Neuronal stem cell (in vitro differentiated cells): ENCODE results near the gene RFX8.
A peak's percentile ranks its signal among the peaks of the same experiment; 100 is the strongest.

Experiments
- DNase-seq: peaks from one replicate; pipeline ENCODE4 v3.0.0-alpha.2; 2013; ENCODE audit warnings: low spot score
- H2AFZ ChIP-seq: one replicate; pipeline ENCODE4 v1.6.1; 2013; ENCODE audit warnings: mild to moderate bottlenecking, low read length, inconsistent platforms
- H2AK5ac ChIP-seq: 2 replicates; pipeline ENCODE4 v1.6.1; 2013; ENCODE audit warnings: low read depth, mild to moderate bottlenecking, inconsistent platforms, low read length, moderate library complexity, mixed read lengths
- H2BK120ac ChIP-seq: 2 replicates; pipeline ENCODE4 v1.6.1; 2013; ENCODE audit warnings: low read depth, mild to moderate bottlenecking, inconsistent platforms, low read length, moderate library complexity, mixed read lengths
- H2BK12ac ChIP-seq: one replicate; pipeline ENCODE4 v1.6.1; 2013; ENCODE audit warnings: low read length, inconsistent platforms
- H2BK15ac ChIP-seq: 2 replicates; pipeline ENCODE4 v1.6.1; 2013; ENCODE audit warnings: mild to moderate bottlenecking, low read length, inconsistent platforms, mixed read lengths
- H2BK5ac ChIP-seq: one replicate; pipeline ENCODE4 v1.6.1; 2013; ENCODE audit warnings: inconsistent platforms, mild to moderate bottlenecking, low read length, moderate library complexity
- H3K14ac ChIP-seq: one replicate; pipeline ENCODE4 v1.6.1; 2013; ENCODE audit warnings: low read length, inconsistent platforms
- H3K18ac ChIP-seq: 2 replicates; pipeline ENCODE4 v1.6.1; 2013; ENCODE audit warnings: low read length, inconsistent platforms
- H3K23ac ChIP-seq: 2 replicates; pipeline ENCODE4 v1.6.1; 2013; ENCODE audit warnings: low read depth, mild to moderate bottlenecking, mixed read lengths, low read length, inconsistent platforms; ENCODE audit not compliant: poor library complexity
- H3K27ac ChIP-seq: replicated peaks from 3 replicates; pipeline ENCODE4 v1.5.1; 2013; ENCODE audit warnings: low read length, inconsistent platforms
- H3K27me3 ChIP-seq, 3 experiments: 2 replicates each; pipeline ENCODE4 v1.6.1; 2013; ENCODE audit warnings: low read length in 3 of 3, mild to moderate bottlenecking in 2 of 3, inconsistent platforms in 1 of 3, low read depth in 1 of 3, mixed read lengths in 1 of 3, moderate library complexity in 1 of 3; ENCODE audit not compliant: control insufficient read depth in 3 of 3, insufficient read depth in 3 of 3
- H3K36me3 ChIP-seq, 2 donors: replicated peaks in 1 of 2; 2 replicates each; pipeline ENCODE4 v1.6.1; 2013; ENCODE audit warnings: low read length in 2 of 2; ENCODE audit not compliant: control insufficient read depth in 2 of 2, insufficient read depth in 2 of 2
- H3K4ac ChIP-seq: 2 replicates; pipeline ENCODE4 v1.6.1; 2013; ENCODE audit warnings: inconsistent platforms, mild to moderate bottlenecking, low read length, moderate library complexity
- H3K4me1 ChIP-seq, 2 donors: 1 replicate in 1 of 2; 2 replicates in 1 of 2; pipeline ENCODE4 v1.6.1; 2013; ENCODE audit warnings: low read length in 2 of 2, low read depth in 1 of 2; ENCODE audit not compliant: control insufficient read depth in 2 of 2, insufficient read depth in 1 of 2
- H3K4me2 ChIP-seq: one replicate; pipeline ENCODE4 v1.6.1; 2013; ENCODE audit warnings: mild to moderate bottlenecking, low read length, inconsistent platforms; ENCODE audit not compliant: insufficient read depth, poor library complexity, severe bottlenecking
- H3K4me3 ChIP-seq, 2 donors: 2 replicates each; pipeline ENCODE4 v1.5.1; 2013; ENCODE audit warnings: low read length in 2 of 2, mild to moderate bottlenecking in 2 of 2, inconsistent platforms in 1 of 2, moderate library complexity in 1 of 2
- H3K79me1 ChIP-seq: one replicate; pipeline ENCODE4 v1.6.1; 2013; ENCODE audit warnings: low read depth, mild to moderate bottlenecking, inconsistent platforms, low read length, moderate library complexity
- H3K9ac ChIP-seq: one replicate; pipeline ENCODE4 v1.6.1; 2013; ENCODE audit warnings: mild to moderate bottlenecking, low read depth, low read length, inconsistent platforms; ENCODE audit not compliant: poor library complexity
- H3K9me3 ChIP-seq, 2 donors: replicated peaks in 1 of 2; 2 replicates each; pipeline versions ENCODE3 to v1.6.1; 2013; ENCODE audit warnings: low read length in 2 of 2, mild to moderate bottlenecking in 2 of 2, inconsistent platforms in 1 of 2, low read depth in 1 of 2, mixed read lengths in 1 of 2, moderate library complexity in 1 of 2; ENCODE audit not compliant: control insufficient read depth in 2 of 2, insufficient read depth in 1 of 2
- H4K8ac ChIP-seq: one replicate; pipeline ENCODE4 v1.6.1; 2013; ENCODE audit warnings: low read depth, mild to moderate bottlenecking, inconsistent platforms, low read length, moderate library complexity
- H4K91ac ChIP-seq: one replicate; pipeline ENCODE4 v1.6.1; 2013; ENCODE audit warnings: low read length, low read depth, mild to moderate bottlenecking, inconsistent platforms; ENCODE audit not compliant: poor library complexity
- WGBS, 2 donors: extraction: QIAGEN DNeasy Blood & Tissue Kit; methylation state at CpG; one replicate each; pipeline ENCODE4 v1.1.7; 2013; ENCODE audit warnings: missing lambda C conversion rate in 2 of 2, mixed read lengths in 1 of 2; ENCODE audit not compliant: insufficient read length in 2 of 2, insufficient replicate concordance in 1 of 2; ENCODE audit errors: extremely low coverage in 2 of 2; 5-methylcytosine and 5-hydroxymethylcytosine counted together

RFX8 gene

GRCh38 chr2:101415884-101416283, 59.0 kb downstream of the RFX8 start:
- H2BK12ac ChIP-seq = no peak overlapping the region
- H3K4me3 ChIP-seq = no peak overlapping the region
- no peak for DNase-seq
- H3K9ac ChIP-seq = no peak overlapping the region
- H2BK120ac ChIP-seq = no peak overlapping the region
- no peak overlapping the region for H3K4ac ChIP-seq
- H3K23ac ChIP-seq = no peak overlapping the region
- no peak overlapping the region for H3K14ac ChIP-seq
- H3K79me1 ChIP-seq = no peaks in the 10 kb centered on the region
- H3K27ac ChIP-seq = no peak overlapping the region
- no peaks in the 10 kb centered on the region for H3K36me3 ChIP-seq
- H3K4me1 ChIP-seq = no peaks in the 10 kb centered on the region
- H3K4me2 ChIP-seq = no peak overlapping the region
- no peaks in the 10 kb centered on the region for H3K9me3 ChIP-seq
- peaks cover 0 to 4% (median 0%) of the 10 kb centered on the region in 3 experiments for H3K27me3 ChIP-seq
- H2AK5ac ChIP-seq = no peak overlapping the region
- no peak overlapping the region for H4K8ac ChIP-seq
- no CpG with 5 or more reads among the region's 3 CpGs for WGBS, 2 donors
- no peak overlapping the region for H3K18ac ChIP-seq
- H2BK15ac ChIP-seq = no peak overlapping the region
- H2BK5ac ChIP-seq = no peak overlapping the region
- no peak overlapping the region for H2AFZ ChIP-seq
- H4K91ac ChIP-seq = no peak overlapping the region

GRCh38 chr2:101415220-101415619, 59.7 kb downstream of the RFX8 start:
- WGBS, 2 donors = no CpG with 5 or more reads among the region's 2 CpGs
- H2BK12ac ChIP-seq = no peak overlapping the region
- no peaks in the 10 kb centered on the region for H3K36me3 ChIP-seq
- no peak overlapping the region for H2BK5ac ChIP-seq
- no peak overlapping the region for H3K14ac ChIP-seq
- H2BK120ac ChIP-seq = no peak overlapping the region
- H3K4ac ChIP-seq = no peak overlapping the region
- no peak overlapping the region for H4K91ac ChIP-seq
- no peak overlapping the region for H3K9ac ChIP-seq
- H2AFZ ChIP-seq = no peak overlapping the region
- no peaks in the 10 kb centered on the region for H3K9me3 ChIP-seq
- H3K4me2 ChIP-seq = no peak overlapping the region
- no peak overlapping the region for H3K27ac ChIP-seq
- no peak overlapping the region for H4K8ac ChIP-seq
- H2AK5ac ChIP-seq = no peak overlapping the region
- no peaks in the 10 kb centered on the region for H3K79me1 ChIP-seq
- peaks cover 0 to 4% (median 0%) of the 10 kb centered on the region in 3 experiments for H3K27me3 ChIP-seq
- H3K4me3 ChIP-seq = no peak overlapping the region
- H2BK15ac ChIP-seq = no peak overlapping the region
- H3K23ac ChIP-seq = no peak overlapping the region
- no peak for DNase-seq
- no peaks in the 10 kb centered on the region for H3K4me1 ChIP-seq
- H3K18ac ChIP-seq = no peak overlapping the region

GRCh38 chr2:101412092-101412694, 62.7 kb downstream of the RFX8 start:
- H4K91ac ChIP-seq = no peak overlapping the region
- H3K36me3 ChIP-seq = no peaks in the 10 kb centered on the region
- H3K4me2 ChIP-seq = no peak overlapping the region
- H3K27ac ChIP-seq = no peak overlapping the region
- H3K4ac ChIP-seq = no peak overlapping the region
- no peak overlapping the region for H2AFZ ChIP-seq
- H2AK5ac ChIP-seq = no peak overlapping the region
- H3K79me1 ChIP-seq = no peaks in the 10 kb centered on the region
- no CpG with 5 or more reads among the region's 9 CpGs for whole genome bisulfite sequencing, 2 donors
- peaks cover 0 to 2% of the 10 kb centered on the region in 2 donors for H3K4me1 ChIP-seq
- no peak overlapping the region for H3K9ac ChIP-seq
- H3K9me3 ChIP-seq = no peaks in the 10 kb centered on the region
- no peak overlapping the region for H3K18ac ChIP-seq
- no peak overlapping the region for H3K23ac ChIP-seq
- no peak overlapping the region for H3K14ac ChIP-seq
- H3K27me3 ChIP-seq = peaks cover 0 to 4% (median 0%) of the 10 kb centered on the region in 3 experiments
- no peak overlapping the region for H2BK12ac ChIP-seq
- no peak overlapping the region for H4K8ac ChIP-seq
- DNase-seq = no peak
- H3K4me3 ChIP-seq = no peak overlapping the region
- no peak overlapping the region for H2BK15ac ChIP-seq
- no peak overlapping the region for H2BK5ac ChIP-seq
- H2BK120ac ChIP-seq = no peak overlapping the region

GRCh38 chr2:101410746-101411145, 64.2 kb downstream of the RFX8 start:
- Histone ChIP-seq H3K18ac (no peak overlapping the region), H2BK5ac (no peak overlapping the region), H3K9ac (no peak overlapping the region), H4K8ac (no peak overlapping the region), H3K36me3 (no peaks in the 10 kb centered on the region), H3K27me3 (peaks cover 0 to 4% (median 0%) of the 10 kb centered on the region in 3 experiments), H2AK5ac (no peak overlapping the region), H3K4me3 (peak overlapping the region in 1 of 2 donors; percentile 18), H3K4me2 (no peak overlapping the region), H3K27ac (no peak overlapping the region), H3K4me1 (peaks cover 0 to 2% of the 10 kb centered on the region in 2 donors), H3K79me1 (no peaks in the 10 kb centered on the region), H2BK12ac (no peak overlapping the region), H2BK15ac (no peak overlapping the region), H3K9me3 (no peaks in the 10 kb centered on the region), H3K14ac (no peak overlapping the region), H3K23ac (no peak overlapping the region), H3K4ac (no peak overlapping the region), H2AFZ (no peak overlapping the region), H2BK120ac (no peak overlapping the region), H4K91ac (no peak overlapping the region)
- no peak for DNase-seq
- WGBS, 2 donors = no CpG with 5 or more reads among the region's 5 CpGs
